HepG2 (cell line): ENCODE measurements around the gene KCNK18.

Source experiments
- ARID2 ChIP-seq: sonication (generic); formaldehyde crosslinking; IDR thresholded peaks from 2 replicates; pipeline ENCODE4 v1.8.1; 2022; ENCODE audit warnings: mild to moderate bottlenecking, missing genetic modification reagents, borderline replicate concordance
- CREBL2 ChIP-seq: sonication (generic); formaldehyde crosslinking; IDR thresholded peaks from 2 replicates; pipeline ENCODE4 v1.8.1; 2023; ENCODE audit warnings: missing genetic modification reagents, mild to moderate bottlenecking, borderline replicate concordance
- CTCF ChIP-seq: sonication (generic); formaldehyde crosslinking; IDR thresholded peaks from 2 replicates; pipeline ENCODE4 v1.5.0; 2020; ENCODE audit warnings: mild to moderate bottlenecking, missing genetic modification reagents, moderate library complexity
- EZH2 ChIP-seq: conservative IDR thresholded peaks from 2 replicates; pipeline ENCODE4 v1.6.1; 2012; ENCODE audit warnings: mild to moderate bottlenecking, low read depth, low read length, moderate library complexity
- HMGA1 ChIP-seq: sonication (generic); formaldehyde crosslinking; conservative IDR thresholded peaks from 2 replicates; pipeline ENCODE4 v1.4.0; 2020; ENCODE audit warnings: missing genetic modification reagents
- POLR2A ChIP-seq, 2 experiments: IDR thresholded peaks; 2 replicates each; pipeline ENCODE4 v1.6.1; 2011; ENCODE audit warnings: low read depth in 2 of 2, low read length in 2 of 2, mild to moderate bottlenecking in 1 of 2, moderate library complexity in 1 of 2; ENCODE audit not compliant: insufficient read depth in 1 of 2
- RAD21 ChIP-seq: fragments of 450-650 bp; formaldehyde crosslinking; IDR thresholded peaks from 2 replicates; pipeline ENCODE4 v1.5.0; 2020; ENCODE audit warnings: mild to moderate bottlenecking
- RNF219 ChIP-seq: sonication (generic); formaldehyde crosslinking; IDR thresholded peaks from 2 replicates; pipeline ENCODE4 v1.5.0; 2020; ENCODE audit warnings: mild to moderate bottlenecking, missing genetic modification reagents
- SOX5 ChIP-seq: IDR thresholded peaks from 2 replicates; pipeline ENCODE4 v1.6.1; 2016; ENCODE audit warnings: borderline replicate concordance
- YY1 ChIP-seq: IDR thresholded peaks from 2 replicates; pipeline ENCODE4 v1.6.1; 2011; ENCODE audit warnings: low read length, low read depth, moderate library complexity, mild to moderate bottlenecking; ENCODE audit not compliant: insufficient read depth, insufficient replicate concordance
- ZBTB1 ChIP-seq: sonication (generic); formaldehyde crosslinking; IDR thresholded peaks from 2 replicates; pipeline ENCODE4 v1.4.0; 2020; ENCODE audit warnings: missing genetic modification reagents, borderline replicate concordance
- ZNF138 ChIP-seq: sonication (generic); formaldehyde crosslinking; IDR thresholded peaks from 2 replicates; pipeline ENCODE4 v1.5.0; 2020; ENCODE audit warnings: mild to moderate bottlenecking, low read depth, missing genetic modification reagents
- TF ChIP-seq, protein P1 (sequence below): sonication (generic); formaldehyde crosslinking; IDR thresholded peaks from 2 replicates; pipeline ENCODE4 v1.4.0; 2020; ENCODE audit warnings: missing genetic modification reagents

DNA sequence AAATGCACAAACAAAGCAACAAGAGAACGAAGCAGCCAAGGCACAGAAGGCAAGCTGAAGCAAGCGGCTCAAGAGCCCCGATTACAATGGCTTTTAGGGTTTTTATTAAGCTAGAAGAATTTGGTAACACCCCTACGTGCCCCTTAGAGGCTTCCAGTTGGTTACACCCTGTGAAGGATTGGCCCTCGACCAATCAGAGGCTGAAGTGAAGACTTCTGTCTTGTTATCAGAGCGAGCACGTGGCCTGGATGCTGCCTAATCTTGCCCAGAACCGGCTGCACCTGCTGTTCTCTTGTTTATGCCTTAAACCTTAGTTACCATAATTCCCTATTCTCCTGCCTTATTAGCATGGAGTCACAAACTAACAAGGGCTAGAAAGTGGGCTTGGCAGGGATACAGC, 21.4 kb downstream of the KCNK18 start:
- no peak for TF ChIP-seq POLR2A (IDR thresholded peaks at IDR 0.05; ENCODE audit: insufficient read depth in 1 of 2, low read depth in 2 of 2, low read length in 2 of 2)
- no peak for TF ChIP-seq ARID2
- no peak for TF ChIP-seq RNF219 (CRISPR knock-in tag)
- no peak for TF ChIP-seq CREBL2
- TF ChIP-seq CTCF (CRISPR knock-in tag) = no peak
- no peak for TF ChIP-seq ZNF138 (CRISPR knock-in tag)
- TF ChIP-seq ZBTB1 (CRISPR knock-in tag) = no peak
- no peak for TF ChIP-seq EZH2
- no peak for TF ChIP-seq SOX5 (CRISPR knock-in tag)
- no peak for TF ChIP-seq YY1
- no peak for TF ChIP-seq RAD21
- TF ChIP-seq, protein P1, sequence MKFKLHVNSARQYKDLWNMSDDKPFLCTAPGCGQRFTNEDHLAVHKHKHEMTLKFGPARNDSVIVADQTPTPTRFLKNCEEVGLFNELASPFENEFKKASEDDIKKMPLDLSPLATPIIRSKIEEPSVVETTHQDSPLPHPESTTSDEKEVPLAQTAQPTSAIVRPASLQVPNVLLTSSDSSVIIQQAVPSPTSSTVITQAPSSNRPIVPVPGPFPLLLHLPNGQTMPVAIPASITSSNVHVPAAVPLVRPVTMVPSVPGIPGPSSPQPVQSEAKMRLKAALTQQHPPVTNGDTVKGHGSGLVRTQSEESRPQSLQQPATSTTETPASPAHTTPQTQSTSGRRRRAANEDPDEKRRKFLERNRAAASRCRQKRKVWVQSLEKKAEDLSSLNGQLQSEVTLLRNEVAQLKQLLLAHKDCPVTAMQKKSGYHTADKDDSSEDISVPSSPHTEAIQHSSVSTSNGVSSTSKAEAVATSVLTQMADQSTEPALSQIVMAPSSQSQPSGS (CRISPR knock-in tag) = no peak
- TF ChIP-seq HMGA1 (CRISPR knock-in tag) = no peak
